Mesendoderm (in vitro differentiated cells): Measurements from ENCODE around the gene FSTL4.

Experiments
- DNase-seq: peaks from one replicate; pipeline ENCODE4 v3.0.0; 2013
- H2AK5ac ChIP-seq: 2 replicates; pipeline ENCODE4 v1.6.1; 2013; ENCODE audit warnings: low read length, inconsistent platforms
- H2BK120ac ChIP-seq: 2 replicates; pipeline ENCODE4 v1.6.1; 2013; ENCODE audit warnings: low read depth, mild to moderate bottlenecking, low read length, moderate library complexity, mixed read lengths
- H2BK15ac ChIP-seq: replicated peaks from 2 replicates; pipeline ENCODE4 v1.6.1; 2013; ENCODE audit warnings: low read depth, mild to moderate bottlenecking, moderate library complexity
- H2BK5ac ChIP-seq: 2 replicates; pipeline ENCODE4 v1.6.1; 2013; ENCODE audit warnings: low read length, inconsistent platforms
- H3K18ac ChIP-seq: 2 replicates; pipeline ENCODE4 v1.6.1; 2013; ENCODE audit warnings: mild to moderate bottlenecking, low read length, mixed read lengths
- H3K23ac ChIP-seq: one replicate; pipeline ENCODE4 v1.6.1; 2013; ENCODE audit warnings: low read length
- H3K27ac ChIP-seq: 2 replicates; pipeline ENCODE4 v1.5.1; 2013; ENCODE audit warnings: low read depth, mild to moderate bottlenecking, inconsistent platforms, low read length, moderate library complexity
- H3K27me3 ChIP-seq: 2 replicates; pipeline ENCODE4 v1.6.1; 2013; ENCODE audit warnings: low read length, control low read depth, mild to moderate bottlenecking, inconsistent platforms; ENCODE audit not compliant: insufficient read depth, poor library complexity
- H3K36me3 ChIP-seq: 2 replicates; pipeline ENCODE4 v1.6.1; 2013; ENCODE audit warnings: low read length, inconsistent platforms; ENCODE audit not compliant: control insufficient read depth, insufficient read depth
- H3K4ac ChIP-seq: one replicate; pipeline ENCODE4 v1.6.1; 2013; ENCODE audit warnings: low read depth, mild to moderate bottlenecking, low read length, moderate library complexity
- H3K4me1 ChIP-seq: 2 replicates; pipeline ENCODE4 v1.6.1; 2013; ENCODE audit warnings: low read depth, low read length, inconsistent platforms; ENCODE audit not compliant: control insufficient read depth
- H3K4me2 ChIP-seq: 2 replicates; pipeline ENCODE4 v1.6.1; 2013; ENCODE audit warnings: low read length
- H3K4me3 ChIP-seq: 2 replicates; pipeline ENCODE4 v1.5.1; 2013; ENCODE audit warnings: mild to moderate bottlenecking, low read length
- H3K56ac ChIP-seq: one replicate; pipeline ENCODE4 v1.6.1; 2013; ENCODE audit warnings: low read length
- H3K79me1 ChIP-seq: 2 replicates; pipeline ENCODE4 v1.6.1; 2013; ENCODE audit warnings: low read length, inconsistent platforms
- H3K79me2 ChIP-seq: 2 replicates; pipeline ENCODE4 v1.6.1; 2013; ENCODE audit warnings: mild to moderate bottlenecking, low read length; ENCODE audit not compliant: control insufficient read depth, insufficient read depth
- H3K9ac ChIP-seq: 2 replicates; pipeline ENCODE4 v1.6.1; 2013; ENCODE audit warnings: low read length, inconsistent platforms
- H4K5ac ChIP-seq: one replicate; pipeline ENCODE4 v1.6.1; 2013; ENCODE audit warnings: low read length
- H4K8ac ChIP-seq: one replicate; pipeline ENCODE4 v1.6.1; 2013; ENCODE audit warnings: low read depth, mild to moderate bottlenecking, control low read depth, low read length, moderate library complexity
- WGBS: extraction: QIAGEN DNeasy Blood & Tissue Kit; methylation state at CpG from one replicate; pipeline ENCODE4 v1.1.7; 2013; ENCODE audit warnings: low lambda C conversion rate, missing lambda C conversion rate; ENCODE audit not compliant: insufficient coverage; ENCODE audit errors: extremely low coverage; 5-methylcytosine and 5-hydroxymethylcytosine counted together

Gene FSTL4

GRCh38 chr5:133455676-133456075 is 156.7 kb downstream of the FSTL4 start:
- no peaks in the 10 kb centered on the region for H3K79me2 ChIP-seq
- no CpG with 5 or more reads among the region's 5 CpGs for WGBS
- no peaks in the 10 kb centered on the region for H3K79me1 ChIP-seq
- no peak overlapping the region for H3K27ac ChIP-seq
- no peak overlapping the region for H3K4ac ChIP-seq
- H3K4me1 ChIP-seq, result no peaks in the 10 kb centered on the region
- H3K4me2 ChIP-seq, result no peak overlapping the region
- H2AK5ac ChIP-seq, result no peak overlapping the region
- H2BK15ac ChIP-seq, result no peak overlapping the region
- H3K18ac ChIP-seq, result no peak overlapping the region
- no peak overlapping the region for H3K9ac ChIP-seq
- DNase-seq, result no peak
- no peak overlapping the region for H3K23ac ChIP-seq
- no peaks in the 10 kb centered on the region for H3K36me3 ChIP-seq
- no peak overlapping the region for H2BK120ac ChIP-seq
- H3K56ac ChIP-seq, result no peak overlapping the region
- no peak overlapping the region for H4K8ac ChIP-seq
- no peak overlapping the region for H4K5ac ChIP-seq
- no peak overlapping the region for H3K4me3 ChIP-seq
- no peaks in the 10 kb centered on the region for H3K27me3 ChIP-seq
- no peak overlapping the region for H2BK5ac ChIP-seq

GRCh38 chr5:133454442-133454841 is 157.9 kb downstream of the FSTL4 start:
- H3K4me1 ChIP-seq, result no peaks in the 10 kb centered on the region
- H2BK15ac ChIP-seq, result no peak overlapping the region
- H3K4ac ChIP-seq, result no peak overlapping the region
- H2AK5ac ChIP-seq, result no peak overlapping the region
- no peak overlapping the region for H3K9ac ChIP-seq
- no CpG with 5 or more reads among the region's 9 CpGs for WGBS
- H3K27me3 ChIP-seq, result no peaks in the 10 kb centered on the region
- no peak overlapping the region for H2BK5ac ChIP-seq
- no peak overlapping the region for H3K4me3 ChIP-seq
- no peak overlapping the region for H3K23ac ChIP-seq
- H2BK120ac ChIP-seq, result no peak overlapping the region
- no peak overlapping the region for H3K27ac ChIP-seq
- DNase-seq, result no peak
- H4K8ac ChIP-seq, result no peak overlapping the region
- H4K5ac ChIP-seq, result no peak overlapping the region
- no peaks in the 10 kb centered on the region for H3K79me2 ChIP-seq
- no peaks in the 10 kb centered on the region for H3K36me3 ChIP-seq
- no peak overlapping the region for H3K56ac ChIP-seq
- no peaks in the 10 kb centered on the region for H3K79me1 ChIP-seq
- H3K4me2 ChIP-seq, result no peak overlapping the region
- H3K18ac ChIP-seq, result no peak overlapping the region

- H2BK5ac ChIP-seq, result no peak overlapping the region
- WGBS, result no CpG with 5 or more reads among the region's 2 CpGs
- H3K27ac ChIP-seq, result no peak overlapping the region
- no peak for DNase-seq
- H4K8ac ChIP-seq, result no peak overlapping the region
- H2BK15ac ChIP-seq, result no peak overlapping the region
- no peak overlapping the region for H3K4me2 ChIP-seq
- no peak overlapping the region for H4K5ac ChIP-seq
- H3K9ac ChIP-seq, result no peak overlapping the region
- no peak overlapping the region for H3K4ac ChIP-seq
- H3K36me3 ChIP-seq, result no peaks in the 10 kb centered on the region
- H3K23ac ChIP-seq, result no peak overlapping the region
- no peaks in the 10 kb centered on the region for H3K79me2 ChIP-seq
- no peaks in the 10 kb centered on the region for H3K27me3 ChIP-seq
- no peak overlapping the region for H3K18ac ChIP-seq
- H2AK5ac ChIP-seq, result no peak overlapping the region
- H3K56ac ChIP-seq, result no peak overlapping the region
- H3K79me1 ChIP-seq, result no peaks in the 10 kb centered on the region
- no peak overlapping the region for H2BK120ac ChIP-seq
- no peak overlapping the region for H3K4me3 ChIP-seq
- no peaks in the 10 kb centered on the region for H3K4me1 ChIP-seq
These were observed 158.5 kb downstream of the FSTL4 start for GRCh38 chr5:133453831-133454230.

- Histone ChIP-seq H2BK120ac (no peak overlapping the region), H4K5ac (no peak overlapping the region), H3K4ac (no peak overlapping the region), H3K4me2 (no peak overlapping the region), H3K36me3 (no peaks in the 10 kb centered on the region), H2BK5ac (no peak overlapping the region), H3K4me1 (no peaks in the 10 kb centered on the region), H3K23ac (no peak overlapping the region), H3K18ac (no peak overlapping the region), H3K27me3 (no peaks in the 10 kb centered on the region), H3K79me2 (no peaks in the 10 kb centered on the region), H2BK15ac (no peak overlapping the region), H3K56ac (no peak overlapping the region), H4K8ac (no peak overlapping the region), H3K79me1 (no peaks in the 10 kb centered on the region), H2AK5ac (no peak overlapping the region), H3K4me3 (no peak overlapping the region), H3K9ac (no peak overlapping the region), H3K27ac (no peak overlapping the region)
- no peak for DNase-seq
- WGBS, result no CpG with 5 or more reads among the region's 4 CpGs
These were observed 159.1 kb downstream of the FSTL4 start for GRCh38 chr5:133453084-133453780.

DNA sequence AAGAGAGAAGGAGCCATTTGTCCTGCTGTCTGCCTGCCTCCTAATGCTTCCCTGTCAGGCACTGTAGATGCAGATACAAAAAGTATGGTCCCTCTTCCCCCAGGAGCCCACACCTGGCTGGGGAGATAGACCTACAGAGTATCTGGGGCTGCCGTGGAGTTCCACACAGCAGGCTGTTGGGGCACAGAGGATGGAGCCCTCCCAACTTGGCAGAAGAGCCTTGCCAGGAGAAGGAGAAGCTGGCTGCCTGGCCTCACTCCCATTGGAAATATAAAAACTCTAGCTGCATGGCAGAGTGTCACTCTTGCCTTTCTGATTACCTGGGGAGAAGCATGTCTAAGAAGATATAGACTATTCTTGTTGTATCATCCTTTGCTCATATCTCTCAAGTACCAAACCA is 160.4 kb downstream of the FSTL4 start:
- H3K79me1 ChIP-seq, result no peaks in the 10 kb centered on the region
- no peak overlapping the region for H3K27ac ChIP-seq
- H3K27me3 ChIP-seq, result no peaks in the 10 kb centered on the region
- H3K79me2 ChIP-seq, result no peaks in the 10 kb centered on the region
- H3K4me1 ChIP-seq, result no peaks in the 10 kb centered on the region
- no peak overlapping the region for H4K5ac ChIP-seq
- no peak overlapping the region for H3K23ac ChIP-seq
- DNase-seq, result no peak
- H3K4me3 ChIP-seq, result no peak overlapping the region
- no peak overlapping the region for H3K4me2 ChIP-seq
- no peak overlapping the region for H2BK120ac ChIP-seq
- no peak overlapping the region for H4K8ac ChIP-seq
- H2AK5ac ChIP-seq, result no peak overlapping the region
- H3K9ac ChIP-seq, result no peak overlapping the region
- H3K56ac ChIP-seq, result no peak overlapping the region
- H3K18ac ChIP-seq, result no peak overlapping the region
- H2BK5ac ChIP-seq, result no peak overlapping the region
- no CpG with 5 or more reads among the region's 1 CpG for WGBS
- no peaks in the 10 kb centered on the region for H3K36me3 ChIP-seq
- H3K4ac ChIP-seq, result no peak overlapping the region
- no peak overlapping the region for H2BK15ac ChIP-seq

- Histone ChIP-seq H2BK120ac (no peak overlapping the region), H2BK15ac (no peak overlapping the region), H2AK5ac (no peak overlapping the region), H3K56ac (no peak overlapping the region), H3K23ac (no peak overlapping the region), H4K8ac (no peak overlapping the region), H3K9ac (no peak overlapping the region), H3K79me2 (no peaks in the 10 kb centered on the region), H3K4me1 (no peaks in the 10 kb centered on the region), H3K36me3 (no peaks in the 10 kb centered on the region), H4K5ac (no peak overlapping the region), H3K4ac (no peak overlapping the region), H3K18ac (no peak overlapping the region), H3K4me3 (no peak overlapping the region), H3K27ac (no peak overlapping the region), H3K27me3 (no peaks in the 10 kb centered on the region), H3K4me2 (no peak overlapping the region), H2BK5ac (no peak overlapping the region), H3K79me1 (no peaks in the 10 kb centered on the region)
- no peak for DNase-seq
- no CpG with 5 or more reads among the region's 8 CpGs for WGBS
These were observed 162.1 kb downstream of the FSTL4 start for GRCh38 chr5:133450286-133450685.
